Thymus (tissue), 11 donors: ENCODE data around the gene RSU1. TPM values are rescaled to one million over a fixed set of nuclear protein-coding genes. Genes with fewer than 3 reads are reported as not detected.

ENCODE experiments used
- DNase-seq, 9 donors: peaks; one replicate each; pipeline ENCODE4 v3.0.0-alpha.2; 2013; ENCODE audit warnings: low spot score in 9 of 9, low read depth in 6 of 9, missing footprints in 1 of 9
- H3K27ac ChIP-seq, 2 donors: one replicate each; pipeline ENCODE4 v1.5.1; 2013; ENCODE audit warnings: control low read depth in 1 of 2, low read depth in 1 of 2, low read length in 1 of 2, mild to moderate bottlenecking in 1 of 2, moderate library complexity in 1 of 2
- H3K27me3 ChIP-seq, 2 donors: one replicate each; pipeline ENCODE4 v1.5.1; 2013; ENCODE audit warnings: low read length in 1 of 2; ENCODE audit not compliant: control insufficient read depth in 2 of 2, insufficient read depth in 1 of 2
- H3K36me3 ChIP-seq, 2 donors: one replicate each; pipeline ENCODE4 v1.5.1; 2013; ENCODE audit warnings: low read length in 1 of 2, mild to moderate bottlenecking in 1 of 2, moderate library complexity in 1 of 2; ENCODE audit not compliant: control insufficient read depth in 2 of 2, insufficient read depth in 2 of 2
- H3K4me1 ChIP-seq, 2 donors: one replicate each; pipeline ENCODE4 v1.5.1; 2013; ENCODE audit warnings: low read length in 2 of 2; ENCODE audit not compliant: control insufficient read depth in 2 of 2, insufficient read depth in 2 of 2
- H3K4me3 ChIP-seq, 2 donors: one replicate each; pipeline ENCODE4 v1.5.1; 2013; ENCODE audit warnings: low read length in 2 of 2, control low read depth in 1 of 2, mild to moderate bottlenecking in 1 of 2
- H3K9me3 ChIP-seq, 2 donors: one replicate each; pipeline ENCODE4 v1.5.1; 2013; ENCODE audit warnings: low read length in 1 of 2, mild to moderate bottlenecking in 1 of 2; ENCODE audit not compliant: control insufficient read depth in 2 of 2, insufficient read depth in 1 of 2
- WGBS: extraction: QIAGEN DNeasy Blood & Tissue Kit; methylation state at CpG from one replicate; pipeline ENCODE4 v1.1.7; 2013; 5-methylcytosine and 5-hydroxymethylcytosine counted together
- polyA plus RNA-seq: library from polyadenylated mRNA; stranded (reverse); fragments of 200-250 nt; gene quantifications from one replicate; pipeline ENCODE4 v1.2.3, GENCODE V29; 2013
- total RNA-seq: library from RNA; stranded (reverse); fragments of 120-200 nt; gene quantifications from one replicate; pipeline ENCODE4 v1.2.4, GENCODE V29; 2013
- donor health status: healthy.

Gene RSU1
- total and polyA plus RNA-seq, 2 donors = 40.1 to 53.2 TPM

DNA sequence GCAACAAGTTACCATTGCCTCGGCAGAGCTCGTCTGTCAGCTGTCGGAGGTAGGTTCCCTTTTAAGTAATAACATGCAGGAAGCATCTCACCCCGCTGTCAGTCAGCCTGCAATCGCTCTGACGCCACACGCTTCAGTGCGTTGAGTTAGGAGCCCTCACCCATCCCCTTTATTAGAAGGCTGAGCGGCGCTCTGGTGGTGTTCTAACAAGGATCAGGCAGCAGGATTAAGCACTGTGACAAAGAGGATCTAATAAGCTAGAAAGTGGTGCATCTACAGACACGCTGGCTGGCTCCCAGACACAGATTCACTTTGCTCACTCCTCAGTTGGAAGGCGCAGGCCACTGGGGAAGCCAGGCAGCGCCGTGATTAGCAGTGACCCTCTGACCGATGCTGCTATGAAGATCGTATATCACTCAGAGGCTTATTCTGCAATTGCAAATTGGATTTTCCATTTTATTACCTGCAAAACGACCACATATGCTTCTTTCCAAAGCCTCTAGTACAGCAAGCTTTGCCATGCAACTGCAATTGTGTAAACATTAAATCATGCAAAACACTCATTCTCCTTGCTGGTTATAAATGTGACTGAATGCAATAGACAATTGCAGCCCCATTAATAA lies 117.7 kb downstream of the RSU1 start:
- 95% methylated on average over 17 of the region's 17 CpGs for WGBS
- Histone ChIP-seq H3K4me1 (no peaks in the 10 kb centered on the region), H3K9me3 (no peaks in the 10 kb centered on the region), H3K27me3 (no peaks in the 10 kb centered on the region), H3K27ac (no peak overlapping the region), H3K4me3 (no peak overlapping the region), H3K36me3 (no peaks in the 10 kb centered on the region)
- DNase-seq = no peak

- no peaks in the 10 kb centered on the region for H3K9me3 ChIP-seq
- 98% methylated on average over 4 of the region's 4 CpGs for WGBS
- H3K4me3 ChIP-seq = no peak overlapping the region
- DNase-seq = no peak
- no peaks in the 10 kb centered on the region for H3K36me3 ChIP-seq
- H3K27me3 ChIP-seq = no peaks in the 10 kb centered on the region
- no peaks in the 10 kb centered on the region for H3K4me1 ChIP-seq
- H3K27ac ChIP-seq = no peak overlapping the region
These were observed 118.8 kb downstream of the RSU1 start for GRCh38 chr10:16698461-16698860.

DNA sequence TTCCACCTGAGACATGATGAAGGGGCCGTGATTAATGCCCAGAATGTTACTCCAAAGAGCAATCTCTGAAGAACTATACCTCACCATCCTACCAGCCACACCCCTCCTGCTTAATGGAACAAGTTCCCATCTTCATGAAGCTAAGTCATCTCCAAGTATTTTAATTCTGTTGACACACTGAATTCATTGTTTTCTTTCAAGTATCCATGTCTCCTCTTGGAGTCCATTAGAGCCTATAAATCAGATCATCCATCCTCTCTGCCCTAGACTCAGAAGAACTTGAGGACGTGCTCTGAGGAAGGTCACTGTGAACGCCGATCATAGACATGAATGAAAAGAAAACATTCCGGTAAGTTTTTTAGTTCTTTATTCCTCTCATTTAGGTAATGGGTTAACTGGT lies 126.8 kb downstream of the RSU1 start:
- no peak for DNase-seq
- no peak overlapping the region for H3K27ac ChIP-seq
- no peaks in the 10 kb centered on the region for H3K27me3 ChIP-seq
- 96% methylated on average over 5 of the region's 5 CpGs for WGBS
- no peak overlapping the region for H3K4me3 ChIP-seq
- H3K9me3 ChIP-seq = no peaks in the 10 kb centered on the region
- H3K4me1 ChIP-seq = no peaks in the 10 kb centered on the region
- no peaks in the 10 kb centered on the region for H3K36me3 ChIP-seq

- H3K4me3 ChIP-seq = no peak overlapping the region
- 85% methylated on average over 5 of the region's 5 CpGs for WGBS
- no peak for DNase-seq
- no peaks in the 10 kb centered on the region for H3K36me3 ChIP-seq
- no peak overlapping the region for H3K27ac ChIP-seq
- H3K27me3 ChIP-seq = no peaks in the 10 kb centered on the region
- H3K4me1 ChIP-seq = no peaks in the 10 kb centered on the region
- H3K9me3 ChIP-seq = no peaks in the 10 kb centered on the region
These were observed 127.5 kb downstream of the RSU1 start for GRCh38 chr10:16689696-16690095.

DNA sequence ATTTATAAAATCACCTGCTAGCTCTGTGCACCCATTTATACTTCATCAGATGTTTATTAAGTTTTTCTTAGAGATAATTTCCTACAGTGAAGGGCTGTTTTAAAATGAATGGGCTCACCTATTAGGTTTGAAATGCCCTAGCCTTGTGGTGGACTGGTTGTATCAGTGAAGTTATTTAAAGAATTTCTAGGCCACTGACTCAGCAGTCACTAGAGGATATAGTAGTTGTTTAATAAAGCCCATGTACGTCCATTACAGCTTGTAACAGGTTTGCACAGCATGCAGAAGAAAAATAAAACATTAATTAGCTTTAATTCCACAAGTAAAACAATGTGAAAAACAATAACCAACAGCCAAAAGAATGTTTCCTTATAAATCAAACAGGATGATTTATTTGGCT lies 128.0 kb downstream of the RSU1 start:
- H3K27me3 ChIP-seq = no peaks in the 10 kb centered on the region
- H3K4me1 ChIP-seq = no peaks in the 10 kb centered on the region
- no peak overlapping the region for H3K4me3 ChIP-seq
- H3K9me3 ChIP-seq = no peaks in the 10 kb centered on the region
- no peak for DNase-seq
- H3K36me3 ChIP-seq = no peaks in the 10 kb centered on the region
- H3K27ac ChIP-seq = no peak overlapping the region
- 95% methylated on average over 1 of the region's 1 CpG for WGBS

- H3K36me3 ChIP-seq = no peaks in the 10 kb centered on the region
- no peak for DNase-seq
- 92% methylated on average over 2 of the region's 2 CpGs for WGBS
- H3K4me1 ChIP-seq = no peaks in the 10 kb centered on the region
- no peaks in the 10 kb centered on the region for H3K27me3 ChIP-seq
- no peak overlapping the region for H3K4me3 ChIP-seq
- H3K27ac ChIP-seq = no peak overlapping the region
- H3K9me3 ChIP-seq = no peaks in the 10 kb centered on the region
These were observed 130.9 kb downstream of the RSU1 start for GRCh38 chr10:16686054-16686902.

GRCh38 chr10:16685551-16685950 lies 131.7 kb downstream of the RSU1 start:
- no peaks in the 10 kb centered on the region for H3K9me3 ChIP-seq
- H3K36me3 ChIP-seq = no peaks in the 10 kb centered on the region
- no peak for DNase-seq
- no peaks in the 10 kb centered on the region for H3K27me3 ChIP-seq
- no peak overlapping the region for H3K4me3 ChIP-seq
- 98% methylated on average over 6 of the region's 6 CpGs for WGBS
- no peaks in the 10 kb centered on the region for H3K4me1 ChIP-seq
- no peak overlapping the region for H3K27ac ChIP-seq

GRCh38 chr10:16681521-16681920 lies 135.7 kb downstream of the RSU1 start:
- Histone ChIP-seq H3K27ac (no peak overlapping the region), H3K9me3 (no peaks in the 10 kb centered on the region), H3K4me1 (no peaks in the 10 kb centered on the region), H3K27me3 (no peaks in the 10 kb centered on the region), H3K36me3 (no peaks in the 10 kb centered on the region), H3K4me3 (no peak overlapping the region)
- DNase-seq = no peak
- WGBS = 86% methylated on average over 1 of the region's 1 CpG

- 96% methylated on average over 6 of the region's 6 CpGs for WGBS
- H3K36me3 ChIP-seq = no peaks in the 10 kb centered on the region
- no peaks in the 10 kb centered on the region for H3K4me1 ChIP-seq
- no peak for DNase-seq
- H3K27me3 ChIP-seq = no peaks in the 10 kb centered on the region
- H3K4me3 ChIP-seq = no peak overlapping the region
- no peak overlapping the region for H3K27ac ChIP-seq
- H3K9me3 ChIP-seq = no peaks in the 10 kb centered on the region
These were observed 137.7 kb downstream of the RSU1 start for GRCh38 chr10:16679511-16679910.
